GM19397 (cell line): Measurements from ENCODE around the gene RTL1.

ENCODE experiments used
- ATAC-seq: cut with Tn5 transposase; IDR thresholded peaks from one replicate; pipeline ENCODE4 v1.9.1; 2021; ENCODE audit warnings: mild to moderate bottlenecking, moderate library complexity; ENCODE audit not compliant: unreplicated experiment

Gene RTL1

GRCh38 chr14:100867631-100868315, 35.7 kb downstream of the RTL1 start:
- no peak for ATAC-seq

GRCh38 chr14:100866666-100867630, 36.6 kb downstream of the RTL1 start:
- ATAC-seq = no peak

GRCh38 chr14:100865682-100866591, 37.6 kb downstream of the RTL1 start:
- no peak for ATAC-seq

GRCh38 chr14:100864960-100865681, 38.4 kb downstream of the RTL1 start:
- no peak for ATAC-seq

GRCh38 chr14:100864206-100864605, 39.3 kb downstream of the RTL1 start:
- no peak for ATAC-seq

- ATAC-seq = no peak
Measured at GRCh38 chr14:100862793-100863192, 40.7 kb downstream of the RTL1 start.

- no peak for ATAC-seq
Measured at GRCh38 chr14:100862277-100862676, 41.2 kb downstream of the RTL1 start.

GRCh38 chr14:100861937-100862247, 41.6 kb downstream of the RTL1 start:
- no peak for ATAC-seq

GRCh38 chr14:100861188-100861936, 42.2 kb downstream of the RTL1 start:
- ATAC-seq = no peak

- no peak for ATAC-seq
Measured at GRCh38 chr14:100860556-100861187, 42.9 kb downstream of the RTL1 start.

GRCh38 chr14:100859781-100860180, 43.7 kb downstream of the RTL1 start:
- ATAC-seq = no peak

GRCh38 chr14:100858838-100859220, 44.7 kb downstream of the RTL1 start:
- no peak for ATAC-seq

GRCh38 chr14:100857923-100858837, 45.3 kb downstream of the RTL1 start:
- ATAC-seq = no peak

GRCh38 chr14:100857233-100857922, 46.1 kb downstream of the RTL1 start:
- no peak for ATAC-seq

GRCh38 chr14:100856056-100856950, 47.2 kb downstream of the RTL1 start:
- ATAC-seq = no peak

GRCh38 chr14:100855256-100855930, 48.1 kb downstream of the RTL1 start:
- no peak for ATAC-seq
